GM18909 (cell line): ENCODE results near the gene CGB8.
A peak's percentile ranks its signal among the peaks of the same experiment; 100 is the strongest.
"Not testable (repeated sequence)": the region's sequence is repeated elsewhere in the genome, so short reads cannot be mapped to it uniquely, and the experiment has no call there.

Experiments
- ATAC-seq: cut with Tn5 transposase; IDR thresholded peaks from one replicate; pipeline ENCODE4 v1.9.1; 2021; ENCODE audit warnings: mild to moderate bottlenecking; ENCODE audit not compliant: unreplicated experiment, poor library complexity

The CGB8 gene

DNA sequence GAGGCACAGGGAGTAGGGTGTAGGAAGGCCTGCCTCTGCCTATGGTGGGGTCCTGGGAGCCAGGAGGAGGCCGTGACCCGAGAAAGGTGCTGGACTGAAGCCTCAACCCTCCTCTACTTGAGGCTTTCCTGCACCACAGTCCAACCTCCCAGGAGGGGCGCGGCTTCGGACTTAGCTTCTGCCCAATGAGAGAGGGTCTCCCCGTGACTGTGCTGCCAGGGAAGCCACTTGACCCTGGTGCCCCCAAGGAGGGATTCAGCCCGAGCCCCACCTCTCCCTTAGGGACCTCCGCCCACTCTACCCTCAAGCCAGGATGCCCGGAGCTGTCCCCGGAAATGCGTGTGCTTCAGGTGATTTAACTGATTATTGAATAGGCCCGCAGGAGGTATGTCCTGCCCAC lies at the start of gene CGB8:
Gene CGB8 (minus strand): TSS at position 101 of the 400 bp plus-strand sequence. CDS start 372 bp downstream, outside the sequence.
- not testable (repeated sequence) for ATAC-seq

DNA sequence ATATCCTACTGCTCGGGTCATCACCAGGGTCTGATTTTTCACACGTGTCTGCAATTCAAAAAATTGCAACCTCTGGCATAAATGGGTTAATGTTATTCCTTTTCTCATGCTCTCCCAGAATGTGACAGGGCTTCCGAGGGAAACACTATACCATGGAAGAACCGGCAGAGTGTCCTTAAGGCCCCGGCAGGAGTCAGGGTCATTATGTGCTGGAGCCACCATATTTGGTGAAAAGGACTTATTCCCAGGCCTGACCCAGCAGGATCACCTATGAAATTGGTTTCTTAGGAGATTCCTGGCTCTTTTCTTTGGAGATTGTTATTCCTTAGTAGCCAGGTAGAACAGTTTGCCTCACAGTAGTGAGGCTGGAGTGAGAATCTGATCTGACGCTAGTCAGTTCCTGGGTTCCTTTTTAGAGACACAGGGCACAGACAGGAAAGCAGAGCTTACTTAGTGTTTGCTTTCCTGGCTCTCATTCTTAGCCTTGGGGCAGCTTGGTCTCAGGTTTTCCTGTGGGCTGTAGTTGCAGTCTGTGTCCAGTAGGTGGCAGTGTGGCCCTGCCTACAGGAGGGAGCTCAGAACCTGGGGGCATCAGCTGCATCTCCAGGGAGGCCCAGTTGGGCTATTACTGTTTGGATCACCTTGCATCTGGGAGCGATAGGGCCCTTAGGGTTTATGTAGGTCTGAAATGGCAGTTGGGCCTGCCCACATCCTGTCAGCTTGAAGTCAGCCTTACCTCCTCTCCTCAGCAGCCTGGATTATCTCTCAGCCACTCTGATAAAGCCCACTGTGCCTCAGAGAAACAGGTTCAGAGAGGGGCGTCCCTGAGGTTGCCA lies 48.8 kb upstream of the CGB8 start:
- ATAC-seq: no peak

DNA sequence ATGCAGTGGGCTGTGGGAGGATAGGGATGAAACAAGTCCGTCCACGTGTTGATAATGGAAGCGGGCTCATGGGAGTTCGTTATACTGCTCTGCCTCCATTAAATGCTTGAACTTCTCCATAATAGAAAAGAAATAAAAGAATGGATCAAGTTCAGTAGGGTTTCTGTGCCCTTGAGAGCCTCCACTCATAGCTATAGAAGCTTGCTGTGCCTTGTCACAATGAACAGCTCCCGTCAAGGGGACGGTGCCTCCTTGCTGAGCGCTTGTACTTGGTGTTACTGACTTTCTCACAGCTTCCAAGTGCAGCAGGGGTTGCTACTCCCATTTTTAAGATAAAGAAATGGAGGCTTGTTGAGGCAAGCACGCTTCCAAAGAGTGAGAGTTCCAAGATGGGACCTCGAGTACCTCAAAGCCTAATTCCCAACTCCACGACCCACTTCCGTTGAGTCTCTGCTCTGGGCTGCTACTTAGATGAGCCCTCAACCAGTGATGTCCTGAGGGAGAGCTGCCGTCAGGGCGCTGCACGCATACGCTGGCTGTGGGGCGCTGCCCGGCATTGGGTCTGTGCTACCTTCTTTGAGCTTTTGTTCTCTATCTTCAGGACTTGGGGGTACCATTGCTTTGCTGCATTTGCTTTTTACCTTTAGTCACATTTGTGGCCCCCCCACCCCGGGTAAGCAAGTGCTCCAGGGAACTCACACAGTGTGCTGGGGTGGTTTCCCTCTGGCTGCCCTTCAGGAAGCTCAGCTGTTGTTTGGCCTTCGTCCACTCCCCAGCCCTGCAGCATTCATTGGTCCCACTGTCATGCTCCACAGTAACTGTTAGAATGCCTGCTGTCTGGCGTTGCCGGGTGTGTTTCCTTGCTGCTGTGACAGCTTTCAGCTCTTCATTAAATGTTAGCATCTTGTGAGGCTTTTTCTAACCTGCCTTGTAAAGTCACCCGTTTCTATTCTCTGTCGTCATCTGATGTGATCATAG lies 45.9 kb upstream of the CGB8 start:
- no peak for ATAC-seq

DNA sequence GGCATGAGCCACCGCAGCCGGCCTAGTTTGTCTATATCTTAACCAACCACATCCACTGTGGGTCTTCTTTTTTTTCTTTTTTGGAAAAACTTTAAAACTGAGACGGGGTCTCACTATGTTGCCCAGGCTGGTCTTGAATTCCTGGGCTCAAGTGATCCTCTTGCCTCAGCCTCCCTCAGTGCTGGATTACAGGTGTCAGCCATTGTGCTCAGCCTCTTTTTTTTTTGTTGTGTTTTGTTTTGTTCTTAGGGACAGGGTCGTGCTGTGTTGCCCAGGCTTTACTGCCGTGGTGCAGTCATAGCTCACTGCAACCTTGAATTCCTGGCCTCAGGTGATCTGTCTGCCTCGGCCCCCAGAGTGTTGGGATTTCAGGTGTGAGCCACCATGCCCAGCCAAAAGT lies 43.8 kb upstream of the CGB8 start:
- no peak for ATAC-seq

DNA sequence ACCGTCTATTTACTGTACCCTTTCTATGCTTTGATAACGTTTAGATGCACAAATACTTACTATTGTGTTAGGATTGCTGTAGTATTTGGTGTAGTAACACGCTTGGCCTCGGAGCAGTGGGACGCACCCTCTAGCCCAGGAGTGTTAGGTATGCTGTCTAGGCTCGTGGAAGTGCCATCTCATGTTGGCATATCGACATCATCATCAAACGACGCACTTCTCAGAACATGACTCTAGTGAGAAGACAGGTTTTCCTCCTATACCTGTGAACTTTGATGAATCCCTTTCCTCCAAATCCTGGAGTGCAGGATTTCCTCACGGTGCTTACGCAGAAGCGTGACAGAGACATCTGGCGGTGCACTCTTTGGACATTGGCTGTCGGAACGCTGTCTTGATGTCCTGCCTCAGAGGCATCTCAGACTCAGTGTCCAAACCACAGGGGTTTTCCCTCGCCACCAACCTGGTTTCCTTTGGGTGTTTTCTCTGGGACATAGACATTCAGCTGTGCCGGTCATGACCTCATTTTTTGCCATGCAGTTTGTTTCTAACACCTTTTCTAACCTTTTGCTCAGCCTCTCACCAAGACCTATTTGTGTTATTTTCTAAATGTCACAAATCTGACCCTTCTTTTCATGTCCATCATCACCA lies 42.6 kb upstream of the CGB8 start:
- ATAC-seq: no peak

DNA sequence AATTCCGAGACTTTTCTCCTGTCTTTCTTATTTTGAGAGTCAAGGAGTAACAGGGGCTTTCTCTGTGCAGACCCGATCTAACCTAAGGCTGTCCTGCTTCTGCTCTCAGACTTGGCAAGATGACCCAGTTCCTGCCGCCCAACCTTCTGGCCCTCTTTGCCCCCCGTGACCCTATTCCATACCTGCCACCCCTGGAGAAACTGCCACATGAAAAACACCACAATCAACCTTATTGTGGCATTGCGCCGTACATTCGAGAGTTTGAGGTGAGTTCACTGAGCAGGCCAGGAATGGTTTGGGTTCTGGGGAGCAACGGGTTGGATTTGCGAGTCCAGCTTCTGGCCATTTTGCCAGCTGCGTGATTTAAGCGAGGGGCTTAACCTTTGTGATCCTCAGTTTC lies 37.4 kb upstream of the CGB8 start:
- no peak for ATAC-seq

DNA sequence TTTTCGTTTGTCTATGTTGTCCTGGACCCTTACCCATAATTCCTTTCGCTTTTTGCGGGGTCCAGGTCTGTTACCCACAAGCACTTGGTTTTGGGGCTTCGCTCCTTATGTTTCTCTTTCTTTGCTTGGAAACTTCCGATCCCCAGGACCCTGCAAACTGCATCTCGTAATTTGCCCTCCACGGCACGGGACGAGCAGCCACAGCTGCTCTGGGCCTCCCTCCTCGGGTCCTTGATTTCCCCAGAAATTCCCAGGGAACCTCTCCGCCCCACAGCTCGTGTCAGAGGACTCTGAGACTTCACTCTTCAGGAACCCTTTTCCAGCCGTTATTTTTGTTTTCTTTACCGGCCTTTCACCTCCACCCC lies 36.9 kb upstream of the CGB8 start:
- ATAC-seq: no peak

DNA sequence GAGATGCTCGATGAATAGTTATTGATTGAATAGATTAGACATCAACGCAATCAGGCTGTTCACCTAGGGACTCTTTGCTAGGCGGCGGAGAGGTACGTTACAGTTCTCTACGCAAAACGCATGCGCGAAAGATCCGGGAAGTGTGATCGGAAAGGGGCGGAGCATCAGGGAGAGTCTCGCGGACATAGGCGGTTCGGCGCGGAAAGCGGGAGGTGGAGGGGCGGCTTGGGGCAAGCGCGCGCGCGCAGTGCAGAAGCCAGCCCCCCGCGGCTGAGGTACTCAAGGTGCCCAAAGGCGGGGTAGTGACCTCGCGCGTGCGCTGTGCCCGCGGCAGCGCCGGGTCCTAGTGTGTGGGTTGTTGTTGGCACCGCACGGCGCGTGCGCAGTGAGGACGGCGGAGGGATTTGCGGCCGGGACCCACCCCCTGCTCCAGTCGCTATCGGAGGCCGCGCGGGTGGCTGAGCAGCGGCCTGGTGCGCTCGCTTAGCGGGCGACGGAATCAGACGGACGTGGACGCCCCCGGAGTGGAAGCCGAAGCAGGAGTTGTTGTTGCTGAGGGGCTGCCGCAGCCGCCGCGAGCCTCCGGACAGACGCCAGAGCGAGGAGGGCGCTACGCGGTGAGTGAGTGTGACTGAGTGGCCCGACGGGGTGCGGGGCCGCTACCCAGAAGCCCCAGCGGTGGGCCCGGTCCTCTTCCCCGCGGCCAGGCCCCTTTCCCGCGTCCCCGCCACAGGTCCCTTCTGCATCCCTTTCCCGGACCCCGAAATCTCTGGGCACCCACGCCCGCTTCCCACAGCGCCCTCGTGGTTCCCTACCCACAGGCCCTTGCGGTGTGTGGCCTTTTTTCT lies 36.3 kb upstream of the CGB8 start, which contains the start of gene SNRNP70:
Gene SNRNP70 (plus strand): TSS at position 432 of the 848 bp plus-strand sequence. CDS start 964 bp downstream, outside the sequence.
- peak; percentile 93 for ATAC-seq

DNA sequence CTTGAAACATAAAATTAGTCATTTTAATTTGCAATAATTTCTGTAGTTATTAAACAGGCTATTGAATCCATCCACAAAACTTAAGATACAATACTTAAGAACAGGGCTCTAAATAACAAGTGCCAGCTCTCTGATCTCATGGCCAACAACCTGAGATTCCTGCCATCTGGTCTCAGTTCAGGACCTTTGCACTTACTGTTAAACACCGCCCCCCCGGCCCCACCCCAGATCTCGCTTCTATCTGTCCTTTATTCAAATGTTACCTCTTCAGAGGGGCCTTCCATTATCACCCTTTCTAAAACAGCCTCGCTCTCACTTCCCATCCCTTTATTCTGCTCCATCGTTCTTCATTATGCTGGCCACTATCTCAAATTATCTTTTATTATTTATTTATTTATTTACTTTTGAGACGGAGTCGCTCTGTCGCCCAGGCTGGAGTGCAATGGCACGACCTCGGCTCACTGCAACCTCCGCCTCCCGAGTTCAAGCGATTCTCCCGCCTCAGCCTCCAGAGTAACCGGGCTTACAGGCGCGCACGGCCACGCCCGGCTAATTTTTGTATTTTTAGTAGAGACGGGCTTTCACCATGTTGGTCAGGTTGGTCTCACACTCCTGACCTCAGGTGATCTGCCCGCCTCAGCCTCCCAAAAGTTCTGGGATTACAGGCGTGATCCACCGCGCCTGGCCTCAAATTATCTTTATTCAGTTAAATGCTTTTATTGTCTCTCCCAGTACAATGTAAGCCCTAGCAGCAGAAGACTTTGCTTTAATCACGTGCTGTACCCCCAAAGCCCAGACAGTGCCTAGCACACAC lies 35.5 kb upstream of the CGB8 start:
- ATAC-seq: no peak

DNA sequence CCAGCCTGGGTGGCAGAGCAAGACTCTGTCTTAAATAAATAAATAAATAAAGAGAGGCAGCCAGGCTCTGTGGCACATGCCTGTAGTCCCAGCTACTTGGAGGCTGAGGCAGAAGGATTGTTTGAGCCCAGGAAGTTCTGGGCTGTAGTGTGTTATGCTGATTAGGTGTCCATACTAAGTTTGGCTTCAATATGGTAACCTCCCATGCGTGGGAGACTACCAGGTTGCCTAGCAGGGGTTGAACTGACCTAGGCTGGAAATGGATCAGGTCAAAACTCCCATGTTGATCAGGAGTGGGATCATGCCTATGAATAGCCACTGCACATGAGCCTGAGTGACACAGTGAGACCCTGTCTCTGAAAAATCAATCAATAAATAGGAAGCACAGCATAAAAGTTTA lies 32.4 kb upstream of the CGB8 start:
- no peak for ATAC-seq

DNA sequence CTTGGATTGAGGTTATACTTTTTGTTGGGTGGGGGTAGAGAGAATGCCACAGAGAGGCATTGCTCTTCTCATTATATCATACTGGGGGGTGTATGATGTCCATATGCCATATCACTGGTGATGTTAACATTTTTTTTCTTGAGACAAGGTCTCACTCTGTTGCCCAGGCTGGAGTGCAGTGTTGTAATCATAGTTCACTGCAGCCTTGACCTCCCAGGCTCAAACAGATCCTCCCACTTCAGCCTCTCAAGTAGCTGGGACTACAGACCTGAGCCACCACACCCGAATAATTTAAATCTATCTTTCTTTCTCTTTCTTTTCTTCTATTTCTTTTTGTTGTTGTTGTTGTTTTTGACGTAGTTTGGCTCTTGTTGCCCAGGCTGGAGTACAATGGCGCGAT lies 31.5 kb upstream of the CGB8 start:
- no peak for ATAC-seq

DNA sequence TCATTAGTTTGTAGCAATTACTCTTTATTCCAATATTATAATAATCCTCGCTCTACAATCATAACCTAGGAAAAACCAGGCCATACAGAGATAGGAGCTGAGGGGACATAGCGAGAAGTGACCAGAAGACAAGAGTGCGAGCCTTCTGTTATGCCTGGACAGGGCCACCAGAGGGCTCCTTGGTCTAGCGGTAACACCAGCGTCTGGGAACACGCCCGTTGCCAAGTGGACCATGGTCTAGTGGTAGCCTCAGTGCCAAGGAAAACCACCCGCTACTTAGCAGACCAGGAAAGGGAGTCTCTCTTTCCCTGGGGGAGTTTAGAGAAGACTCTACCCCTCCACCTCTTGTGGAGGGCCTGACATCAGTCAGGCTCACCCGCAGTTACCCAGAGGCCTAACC lies 26.0 kb upstream of the CGB8 start:
- not testable (repeated sequence) for ATAC-seq

DNA sequence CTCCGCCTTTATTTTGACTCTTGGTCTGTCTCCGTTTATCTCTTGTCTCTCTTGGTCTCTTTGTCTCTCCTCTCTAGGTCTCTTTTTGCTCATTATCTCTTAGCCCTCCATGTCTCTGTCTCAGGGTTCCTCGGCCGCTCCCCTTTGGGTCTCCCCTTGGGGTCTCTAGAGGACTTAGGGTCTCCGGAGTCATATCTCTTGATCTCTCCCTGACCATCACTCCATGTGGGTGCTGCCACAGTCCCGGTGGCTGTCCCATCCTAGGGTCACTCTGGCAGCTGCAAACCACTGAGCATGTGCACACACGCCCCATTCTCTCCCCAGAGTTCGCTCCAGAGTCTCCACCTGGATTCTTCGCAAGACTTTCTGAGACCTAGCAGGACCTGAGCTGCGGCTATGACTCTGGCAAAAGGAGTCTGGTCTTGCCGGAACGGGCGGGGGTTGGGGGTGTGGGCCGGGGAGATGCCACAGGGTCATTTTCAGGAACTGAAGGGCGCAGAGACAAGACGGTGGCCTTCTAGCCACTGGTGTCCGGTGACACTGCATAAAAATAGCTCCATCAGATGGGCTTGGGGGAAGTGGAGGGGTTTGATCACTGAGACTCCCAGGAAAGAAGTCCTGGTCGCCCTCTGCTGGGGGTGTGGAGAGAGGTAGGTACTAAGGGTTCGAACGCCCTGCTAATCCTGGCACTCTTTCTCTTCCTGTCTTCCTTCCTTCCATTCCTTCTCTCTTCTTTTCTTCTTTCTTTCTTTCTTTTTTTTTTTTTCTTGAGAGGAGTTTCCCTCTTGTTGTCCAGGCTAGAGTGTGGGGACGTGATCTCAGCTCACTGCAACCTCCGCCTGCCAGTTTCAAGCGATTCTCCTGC lies 24.8 kb upstream of the CGB8 start:
- no peak for ATAC-seq

DNA sequence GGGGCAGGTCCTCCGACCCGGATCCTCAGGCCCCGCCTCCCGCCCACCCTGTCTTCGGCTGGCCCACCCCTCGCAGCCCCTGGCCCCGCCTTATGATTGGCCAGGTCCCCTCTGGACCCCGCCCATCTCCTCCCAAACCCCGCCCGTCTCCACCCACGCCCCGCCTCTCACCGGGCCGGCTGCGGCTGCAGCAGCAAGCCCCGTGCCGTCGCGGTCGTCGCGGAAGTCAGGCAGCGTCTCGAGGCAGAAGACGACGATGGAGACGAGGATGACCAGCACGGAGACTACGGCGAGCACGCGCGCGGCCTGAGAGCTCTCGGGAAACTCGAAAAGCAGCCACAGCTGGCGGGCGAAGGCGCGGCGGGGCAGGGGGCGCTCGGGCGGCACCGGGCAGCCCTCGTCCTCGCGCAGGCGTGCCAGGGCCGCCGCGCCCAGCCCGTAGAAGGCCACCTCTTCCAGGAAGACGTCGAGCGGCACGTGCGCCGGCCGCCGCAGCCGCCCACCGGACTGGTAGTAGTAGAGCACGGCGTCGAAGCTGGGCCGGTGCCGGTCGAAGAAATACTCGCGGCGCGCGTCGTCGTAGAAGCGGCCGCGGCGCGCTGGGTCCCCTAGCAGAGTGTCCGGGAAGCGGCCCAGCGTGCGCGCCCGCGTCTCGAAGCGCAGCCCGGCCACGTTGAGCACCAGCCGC lies 23.1 kb upstream of the CGB8 start:
- ATAC-seq: no peak

DNA sequence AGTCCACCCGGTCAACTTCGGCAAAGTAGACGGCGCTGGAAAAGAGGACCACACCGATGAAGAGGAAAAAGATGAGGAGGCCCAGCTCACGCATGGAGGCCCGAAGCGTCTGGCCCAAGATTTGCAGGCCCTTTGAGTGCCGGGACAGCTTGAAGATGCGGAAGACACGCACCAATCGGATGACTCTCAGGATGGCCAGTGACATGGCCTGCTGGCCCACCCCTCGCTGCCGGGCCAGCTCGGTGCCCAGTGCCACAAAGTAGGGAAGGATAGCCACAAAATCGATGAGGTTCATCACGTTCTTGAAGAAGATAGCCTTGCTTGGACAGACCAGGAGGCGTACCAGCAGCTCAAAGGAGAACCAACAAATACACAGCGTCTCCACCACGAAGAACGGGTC lies 21.5 kb upstream of the CGB8 start:
- no peak for ATAC-seq

DNA sequence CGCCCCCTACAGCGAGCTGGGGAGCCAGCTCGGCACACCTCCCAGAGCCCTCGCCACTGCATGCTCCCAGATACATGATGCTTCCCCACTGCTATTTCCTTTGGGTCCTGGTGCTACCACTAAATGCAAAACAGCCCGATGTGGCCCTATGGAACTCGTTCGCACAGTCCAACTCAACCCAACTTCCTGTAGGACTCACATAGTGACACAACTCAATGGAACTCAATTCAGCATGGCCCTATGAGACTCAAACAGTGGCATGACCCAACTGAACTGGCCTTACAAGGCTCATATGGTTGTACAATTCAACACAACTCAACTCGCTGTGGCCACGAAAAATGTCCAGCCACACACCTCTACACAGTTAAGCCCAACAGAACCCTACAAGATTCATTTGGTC lies 20.1 kb upstream of the CGB8 start:
- no peak for ATAC-seq

DNA sequence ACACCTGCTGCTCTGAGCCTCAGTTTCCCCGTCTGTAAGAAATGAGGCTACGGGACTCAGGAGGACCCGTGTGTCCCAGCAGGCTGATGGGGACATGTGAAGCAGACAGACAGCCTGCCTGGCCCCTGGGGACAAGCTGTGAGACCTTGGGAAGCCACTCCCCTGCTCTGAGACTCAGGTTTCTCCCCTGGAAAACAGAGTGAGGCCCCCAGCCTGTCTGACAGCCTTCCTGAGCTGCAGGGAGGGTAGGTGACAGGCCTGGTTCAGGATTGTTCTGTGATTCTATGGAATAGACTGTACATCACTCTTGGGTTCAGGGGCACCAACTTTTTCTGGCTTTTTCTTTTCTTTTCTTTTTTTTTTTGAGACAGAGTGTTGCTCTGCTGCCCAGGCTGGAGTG lies 18.6 kb upstream of the CGB8 start:
- no peak for ATAC-seq
